Activated B cell treated with CpG ODN at 0.5 μM for 24 hours (primary cell): ENCODE results near the gene FAM120B. TPM values are rescaled to one million over a fixed set of nuclear protein-coding genes. Genes with fewer than 3 reads are reported as not detected.

Experiments
- ATAC-seq: fragments of 200-7000 bp; cut with Tn5 transposase; one replicate; pipeline ENCODE4 v1.10.0; 2021; ENCODE audit warnings: low read depth, mild to moderate bottlenecking, moderate library complexity
- CTCF ChIA-PET: fragments of 350-600 bp; sonication (Branson Sonifier 250); formaldehyde crosslinking; loops from one replicate; lab custom pipeline; 2021; ENCODE audit warnings: antibody characterized with exemption; lab: Charles Lee
- POLR2A ChIA-PET: fragments of 350-600 bp; sonication (Branson Sonifier 250); formaldehyde crosslinking; loops from one replicate; lab custom pipeline; 2021; ENCODE audit warnings: antibody characterized with exemption; lab: Charles Lee
- DNase-seq: peaks from one replicate; pipeline ENCODE4 v3.0.0; 2022
- H3K27ac Mint-ChIP-seq: one replicate; pipeline ENCODE4 v1.8.0; 2020; ENCODE audit warnings: mixed read lengths
- H3K27me3 Mint-ChIP-seq: one replicate; pipeline ENCODE4 v1.8.0; 2021; ENCODE audit warnings: mixed read lengths
- H3K36me3 Mint-ChIP-seq: one replicate; pipeline ENCODE4 v1.8.0; 2021; ENCODE audit warnings: low read depth, mixed read lengths
- H3K4me1 Mint-ChIP-seq: one replicate; pipeline ENCODE4 v1.8.0; 2021; ENCODE audit warnings: mixed read lengths
- H3K4me3 Mint-ChIP-seq: one replicate; pipeline ENCODE4 v1.8.0; 2020; ENCODE audit warnings: mild to moderate bottlenecking, mixed read lengths
- H3K9me3 Mint-ChIP-seq: one replicate; pipeline ENCODE4 v1.8.0; 2020; ENCODE audit warnings: mixed read lengths
- CTCF ChIP-seq: fragments of 200-600 bp; IDR thresholded peaks from one replicate; pipeline ENCODE4 v1.8.0; 2022; ENCODE audit warnings: antibody characterized with exemption, mild to moderate bottlenecking
- intact Hi-C: fragments of 100-400 bp; cut with micrococcal nuclease; formaldehyde crosslinking; loops from one replicate; pipeline ENCODE4 v1.15.1; 2024
- total RNA-seq: library from RNA; stranded (reverse); gene quantifications from 2 replicates; pipeline ENCODE4 v1.2.3, GENCODE V29; 2022

FAM120B gene
- total RNA-seq, 1 donor from 2014 or later = 35.1 TPM

GRCh38 chr6:170289180-170289931 lies 17.2 kb upstream of the FAM120B start:
- ChIA-PET POLR2A (interaction anchor here (0.5 to 0.8 kb wide), 2 partner anchors 8 to 15 kb away, joined by 3 to 8 read pairs; no protein-coding TSS in a partner anchor), CTCF (no interaction called here)
- DNase-seq = peak; percentile 42
- H3K4me3 Mint-ChIP-seq = peak overlapping the region; percentile 80
- intact Hi-C loops = loop anchor here (1.0 kb wide), 1 partner anchor 9 kb away; no protein-coding TSS in a partner anchor
- no peaks in the 10 kb centered on the region for H3K36me3 Mint-ChIP-seq
- TF ChIP-seq CTCF = no peak
- no peak overlapping the region for H3K27ac Mint-ChIP-seq
- peaks cover 42% of the 10 kb centered on the region for H3K4me1 Mint-ChIP-seq
- peaks cover 51% of the 10 kb centered on the region for H3K27me3 Mint-ChIP-seq
- H3K9me3 Mint-ChIP-seq = no peaks in the 10 kb centered on the region
- peak; percentile 20 for ATAC-seq

GRCh38 chr6:170289951-170290295 lies 16.6 kb upstream of the FAM120B start:
- peak overlapping the region; percentile 89 for H3K4me3 Mint-ChIP-seq
- H3K9me3 Mint-ChIP-seq = no peaks in the 10 kb centered on the region
- TF ChIP-seq CTCF = no peak
- ChIA-PET CTCF (interaction anchor here (1.4 kb wide), 1 partner anchor 18 kb away, joined by 3 read pairs; no protein-coding TSS in a partner anchor), POLR2A (interaction anchor here (0.8 to 2.1 kb wide), 4 partner anchors 9 to 202 kb away, joined by 3 to 8 read pairs (median 4); partner anchors contain the start of gene FAM120B)
- intact Hi-C loops = loop anchor here (1.0 to 5.0 kb wide), 6 partner anchors 10 to 1078 kb away; partner anchors contain the start of genes C6orf120, PHF10, PSMB1 and TBP
- peaks cover 48% of the 10 kb centered on the region for H3K4me1 Mint-ChIP-seq
- no peak for DNase-seq
- peaks cover 57% of the 10 kb centered on the region for H3K27me3 Mint-ChIP-seq
- no peak for ATAC-seq
- no peak overlapping the region for H3K27ac Mint-ChIP-seq
- H3K36me3 Mint-ChIP-seq = no peaks in the 10 kb centered on the region

- Mint-ChIP-seq H3K9me3 (no peaks in the 10 kb centered on the region), H3K27me3 (peaks cover 55% of the 10 kb centered on the region), H3K4me3 (peak within 1 kb of the TSS; percentile 89), H3K27ac (peak within 1 kb of the TSS; percentile 31), H3K36me3 (no peaks in the 10 kb centered on the region), H3K4me1 (peaks cover 52% of the 10 kb centered on the region)
- ChIA-PET POLR2A (interaction anchor here (0.7 to 2.1 kb wide), 5 partner anchors 10 to 565 kb away, joined by 3 to 8 read pairs (median 6); partner anchors contain the start of gene FAM120B), CTCF (interaction anchor here (1.4 kb wide), 1 partner anchor 19 kb away, joined by 3 read pairs; no protein-coding TSS in a partner anchor)
- no peak for TF ChIP-seq CTCF
- peak; percentile 25 for ATAC-seq
- intact Hi-C loops = loop anchor here (1.0 to 5.0 kb wide), 6 partner anchors 16 to 1078 kb away; partner anchors contain the start of genes C6orf120, FAM120B, PHF10 and PSMB1
- DNase-seq = peak; percentile 43
Observed at GRCh38 chr6:170290296-170291128, 16.0 kb upstream of the FAM120B start, which contains the start of gene DLL1. DLL1 (minus strand) TSS chr6:170291078; CDS start chr6:170290139, 939 bp downstream.

GRCh38 chr6:170291271-170292110 lies 15.1 kb upstream of the FAM120B start:
- TF ChIP-seq CTCF = no peak
- Mint-ChIP-seq H3K27me3 (peaks cover 48% of the 10 kb centered on the region), H3K4me3 (peak overlapping the region; percentile 88), H3K36me3 (no peaks in the 10 kb centered on the region), H3K9me3 (no peaks in the 10 kb centered on the region), H3K4me1 (peaks cover 54% of the 10 kb centered on the region), H3K27ac (no peak overlapping the region)
- ChIA-PET CTCF (interaction anchor here (1.0 to 1.4 kb wide), 4 partner anchors 12 to 501 kb away, joined by 3 to 6 read pairs (median 3); no protein-coding TSS in a partner anchor), POLR2A (interaction anchor here (0.7 to 2.1 kb wide), 7 partner anchors 11 to 566 kb away, joined by 3 to 8 read pairs (median 4); partner anchors contain the start of genes DYNLT2, ERMARD and FAM120B)
- DNase-seq = peak; percentile 42
- intact Hi-C loops = loop anchor here (1.0 to 5.0 kb wide), 9 partner anchors 15 to 1079 kb away; partner anchors contain the start of genes C6orf120, FAM120B, PHF10 and PSMB1
- peak; percentile 46 for ATAC-seq
